NCI-H1105 treated with DMSO at 0.1 percent for 48 hours (cell line): ENCODE results near the gene ATG7.
"Not testable (repeated sequence)": the region's sequence is repeated elsewhere in the genome, so short reads cannot be mapped to it uniquely, and the experiment has no call there.

Experiments used
- DNase-seq: peaks from one replicate; lab custom pipeline; 2025; lab: John Stamatoyannopoulos, UW

ATG7 gene

GRCh38 chr3:11591391-11592282, 319.4 kb downstream of the ATG7 start:
- DNase-seq, result no peak

- no peak for DNase-seq
Observed at GRCh38 chr3:11592445-11593298, 320.5 kb downstream of the ATG7 start.

GRCh38 chr3:11593318-11594034, 321.3 kb downstream of the ATG7 start:
- no peak for DNase-seq

GRCh38 chr3:11595024-11595423, 322.8 kb downstream of the ATG7 start:
- DNase-seq, result not testable (repeated sequence)

- peak; percentile 1 for DNase-seq
Observed at GRCh38 chr3:11596387-11596786, 324.2 kb downstream of the ATG7 start.

- DNase-seq, result no peak
Observed at GRCh38 chr3:11600501-11601282, 328.5 kb downstream of the ATG7 start.

GRCh38 chr3:11601446-11602238, 329.4 kb downstream of the ATG7 start:
- DNase-seq, result no peak

- DNase-seq, result no peak
Observed at GRCh38 chr3:11602239-11602840, 330.1 kb downstream of the ATG7 start.

GRCh38 chr3:11602886-11603527, 330.8 kb downstream of the ATG7 start:
- DNase-seq, result no peak

GRCh38 chr3:11603628-11604027, 331.4 kb downstream of the ATG7 start:
- no peak for DNase-seq

- DNase-seq, result no peak
Observed at GRCh38 chr3:11604139-11604892, 332.1 kb downstream of the ATG7 start.

- DNase-seq, result no peak
Observed at GRCh38 chr3:11605398-11605797, 333.2 kb downstream of the ATG7 start.

- no peak for DNase-seq
Observed at GRCh38 chr3:11606090-11606784, 334.0 kb downstream of the ATG7 start.

GRCh38 chr3:11606865-11607440, 334.8 kb downstream of the ATG7 start:
- no peak for DNase-seq
